ENCODE data around the gene SBF2. TPM values are rescaled to one million over a fixed set of nuclear protein-coding genes. Genes with fewer than 3 reads are reported as not detected.

SBF2 gene
- total and polyA plus RNA-seq, 2 of the 13 experiments (the other 11 are each of a cell fraction or from before 2014, with no cell fraction given): 24.0 to 45.8 TPM

DNA sequence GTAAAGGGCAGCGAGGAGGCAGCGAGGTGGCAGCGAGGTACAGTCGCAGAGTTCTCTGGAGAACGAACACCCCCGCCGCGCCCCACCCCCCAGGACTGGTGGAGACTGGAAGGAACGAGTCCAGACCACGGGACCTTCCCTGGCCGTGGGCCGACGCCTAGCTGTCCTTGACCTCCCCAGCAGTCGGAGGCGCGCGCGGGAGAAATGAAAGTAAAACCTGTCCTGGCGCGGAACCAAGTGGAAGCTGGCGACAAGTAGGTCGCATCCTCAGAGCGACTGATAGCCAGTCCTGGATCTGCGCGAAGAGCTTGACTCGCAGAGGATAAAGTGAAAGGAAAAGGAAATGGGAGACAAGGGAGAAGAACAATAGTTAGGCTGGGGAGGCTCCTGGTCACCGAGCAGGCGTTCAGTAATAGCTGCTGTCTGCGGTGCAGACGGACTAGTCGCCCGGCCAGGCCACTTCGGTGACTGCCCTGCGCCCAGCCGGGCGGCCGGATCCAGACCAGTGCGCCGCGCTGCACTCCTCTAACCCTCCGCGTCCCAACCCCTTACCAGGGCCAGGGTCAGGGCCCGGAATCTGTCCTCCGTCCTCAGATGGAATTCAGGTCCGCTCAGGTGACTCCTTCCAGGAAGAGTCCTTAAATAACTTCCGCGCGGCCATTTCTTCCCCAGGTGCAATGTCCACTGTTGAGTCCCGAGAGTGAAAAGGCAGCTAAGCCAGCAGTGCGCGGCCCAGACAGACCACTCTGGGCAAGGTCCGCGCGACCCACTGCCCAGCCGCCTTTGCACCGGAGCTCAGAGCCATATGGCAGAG lies 8.9 kb upstream of the SBF2 start (continued):
- TF ChIP-seq ZNF775 (CRISPR knock-in tag; IDR thresholded peaks at IDR 0.05; ENCODE audit: borderline replicate concordance) (no peak), PCBP1 (IDR thresholded peaks at IDR 0.05; ENCODE audit: borderline replicate concordance, low read depth, low read length) (no peak), LCORL (IDR thresholded peaks at IDR 0.05) (no peak), LCORL (CRISPR knock-in tag; IDR thresholded peaks at IDR 0.05) (peak; percentile 22; the same call in 1 of the 2 replicates), ELF4 (CRISPR knock-in tag; IDR thresholded peaks at IDR 0.05; ENCODE audit: borderline replicate concordance) (peak; percentile 43; the same call in 1 of the 2 replicates), RELA (CRISPR knock-in tag; IDR thresholded peaks at IDR 0.05) (no peak), NCOA2 (CRISPR knock-in tag; IDR thresholded peaks at IDR 0.05) (no peak), SP140L (CRISPR knock-in tag; IDR thresholded peaks at IDR 0.05; ENCODE audit: borderline replicate concordance) (peak; percentile 51; the same call in 1 of the 2 replicates), KLF15 (CRISPR knock-in tag; IDR thresholded peaks at IDR 0.05; ENCODE audit: borderline replicate concordance) (no peak), EED (CRISPR knock-in tag; IDR thresholded peaks at IDR 0.05) (0 out of 2 replicates have a peak, but pooled peaks have one; percentile 52), ATF7 (IDR thresholded peaks at IDR 0.05) (no peak), ATF7 (CRISPR knock-in tag; IDR thresholded peaks at IDR 0.05) (no peak), SATB2 (CRISPR knock-in tag; IDR thresholded peaks at IDR 0.05) (peak; percentile 92; the same call in 1 of the 2 replicates), HNF4A (CRISPR knock-in tag; IDR thresholded peaks at IDR 0.05) (peak; percentile 77), GZF1 (CRISPR knock-in tag; IDR thresholded peaks at IDR 0.05) (no peak)
- TF ChIP-seq, protein P1, sequence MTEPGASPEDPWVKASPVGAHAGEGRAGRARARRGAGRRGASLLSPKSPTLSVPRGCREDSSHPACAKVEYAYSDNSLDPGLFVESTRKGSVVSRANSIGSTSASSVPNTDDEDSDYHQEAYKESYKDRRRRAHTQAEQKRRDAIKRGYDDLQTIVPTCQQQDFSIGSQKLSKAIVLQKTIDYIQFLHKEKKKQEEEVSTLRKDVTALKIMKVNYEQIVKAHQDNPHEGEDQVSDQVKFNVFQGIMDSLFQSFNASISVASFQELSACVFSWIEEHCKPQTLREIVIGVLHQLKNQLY (CRISPR knock-in tag; IDR thresholded peaks at IDR 0.05): 0 out of 2 replicates have a peak, but pooled peaks have one; percentile 28
- TF ChIP-seq, protein P2, sequence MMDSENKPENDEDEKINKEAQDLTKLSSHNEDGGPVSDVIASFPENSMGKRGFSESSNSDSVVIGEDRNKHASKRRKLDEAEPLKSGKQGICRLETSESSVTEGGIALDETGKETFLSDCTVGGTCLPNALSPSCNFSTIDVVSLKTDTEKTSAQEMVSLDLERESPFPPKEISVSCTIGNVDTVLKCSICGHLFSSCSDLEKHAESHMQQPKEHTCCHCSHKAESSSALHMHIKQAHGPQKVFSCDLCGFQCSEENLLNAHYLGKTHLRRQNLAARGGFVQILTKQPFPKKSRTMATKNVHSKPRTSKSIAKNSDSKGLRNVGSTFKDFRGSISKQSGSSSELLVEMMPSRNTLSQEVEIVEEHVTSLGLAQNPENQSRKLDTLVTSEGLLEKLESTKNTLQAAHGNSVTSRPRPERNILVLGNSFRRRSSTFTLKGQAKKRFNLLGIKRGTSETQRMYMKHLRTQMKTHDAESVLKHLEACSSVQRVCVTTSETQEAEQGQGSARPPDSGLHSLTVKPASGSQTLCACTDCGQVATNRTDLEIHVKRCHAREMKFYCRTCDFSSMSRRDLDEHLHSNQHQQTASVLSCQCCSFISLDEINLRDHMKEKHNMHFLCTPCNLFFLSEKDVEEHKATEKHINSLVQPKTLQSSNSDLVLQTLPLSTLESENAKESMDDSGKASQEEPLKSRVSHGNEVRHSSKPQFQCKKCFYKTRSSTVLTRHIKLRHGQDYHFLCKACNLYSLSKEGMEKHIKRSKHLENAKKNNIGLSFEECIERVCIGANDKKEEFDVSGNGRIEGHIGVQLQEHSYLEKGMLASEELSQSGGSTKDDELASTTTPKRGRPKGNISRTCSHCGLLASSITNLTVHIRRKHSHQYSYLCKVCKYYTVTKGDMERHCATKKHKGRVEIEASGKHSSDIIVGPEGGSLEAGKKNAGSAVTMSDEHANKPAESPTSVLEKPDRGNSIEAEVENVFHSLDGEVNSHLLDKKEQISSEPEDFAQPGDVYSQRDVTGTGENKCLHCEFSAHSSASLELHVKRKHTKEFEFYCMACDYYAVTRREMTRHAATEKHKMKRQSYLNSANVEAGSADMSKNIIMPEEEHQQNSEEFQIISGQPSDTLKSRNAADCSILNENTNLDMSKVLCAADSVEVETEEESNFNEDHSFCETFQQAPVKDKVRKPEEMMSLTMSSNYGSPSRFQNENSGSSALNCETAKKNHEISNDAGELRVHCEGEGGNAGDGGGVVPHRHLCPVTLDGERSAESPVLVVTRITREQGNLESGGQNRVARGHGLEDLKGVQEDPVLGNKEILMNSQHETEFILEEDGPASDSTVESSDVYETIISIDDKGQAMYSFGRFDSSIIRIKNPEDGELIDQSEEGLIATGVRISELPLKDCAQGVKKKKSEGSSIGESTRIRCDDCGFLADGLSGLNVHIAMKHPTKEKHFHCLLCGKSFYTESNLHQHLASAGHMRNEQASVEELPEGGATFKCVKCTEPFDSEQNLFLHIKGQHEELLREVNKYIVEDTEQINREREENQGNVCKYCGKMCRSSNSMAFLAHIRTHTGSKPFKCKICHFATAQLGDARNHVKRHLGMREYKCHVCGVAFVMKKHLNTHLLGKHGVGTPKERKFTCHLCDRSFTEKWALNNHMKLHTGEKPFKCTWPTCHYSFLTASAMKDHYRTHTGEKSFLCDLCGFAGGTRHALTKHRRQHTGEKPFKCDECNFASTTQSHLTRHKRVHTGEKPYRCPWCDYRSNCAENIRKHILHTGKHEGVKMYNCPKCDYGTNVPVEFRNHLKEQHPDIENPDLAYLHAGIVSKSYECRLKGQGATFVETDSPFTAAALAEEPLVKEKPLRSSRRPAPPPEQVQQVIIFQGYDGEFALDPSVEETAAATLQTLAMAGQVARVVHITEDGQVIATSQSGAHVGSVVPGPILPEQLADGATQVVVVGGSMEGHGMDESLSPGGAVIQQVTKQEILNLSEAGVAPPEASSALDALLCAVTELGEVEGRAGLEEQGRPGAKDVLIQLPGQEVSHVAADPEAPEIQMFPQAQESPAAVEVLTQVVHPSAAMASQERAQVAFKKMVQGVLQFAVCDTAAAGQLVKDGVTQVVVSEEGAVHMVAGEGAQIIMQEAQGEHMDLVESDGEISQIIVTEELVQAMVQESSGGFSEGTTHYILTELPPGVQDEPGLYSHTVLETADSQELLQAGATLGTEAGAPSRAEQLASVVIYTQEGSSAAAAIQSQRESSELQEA (CRISPR knock-in tag; IDR thresholded peaks at IDR 0.05; ENCODE audit: not compliant biosample characterization): no peak
- TF ChIP-seq, protein P3, sequence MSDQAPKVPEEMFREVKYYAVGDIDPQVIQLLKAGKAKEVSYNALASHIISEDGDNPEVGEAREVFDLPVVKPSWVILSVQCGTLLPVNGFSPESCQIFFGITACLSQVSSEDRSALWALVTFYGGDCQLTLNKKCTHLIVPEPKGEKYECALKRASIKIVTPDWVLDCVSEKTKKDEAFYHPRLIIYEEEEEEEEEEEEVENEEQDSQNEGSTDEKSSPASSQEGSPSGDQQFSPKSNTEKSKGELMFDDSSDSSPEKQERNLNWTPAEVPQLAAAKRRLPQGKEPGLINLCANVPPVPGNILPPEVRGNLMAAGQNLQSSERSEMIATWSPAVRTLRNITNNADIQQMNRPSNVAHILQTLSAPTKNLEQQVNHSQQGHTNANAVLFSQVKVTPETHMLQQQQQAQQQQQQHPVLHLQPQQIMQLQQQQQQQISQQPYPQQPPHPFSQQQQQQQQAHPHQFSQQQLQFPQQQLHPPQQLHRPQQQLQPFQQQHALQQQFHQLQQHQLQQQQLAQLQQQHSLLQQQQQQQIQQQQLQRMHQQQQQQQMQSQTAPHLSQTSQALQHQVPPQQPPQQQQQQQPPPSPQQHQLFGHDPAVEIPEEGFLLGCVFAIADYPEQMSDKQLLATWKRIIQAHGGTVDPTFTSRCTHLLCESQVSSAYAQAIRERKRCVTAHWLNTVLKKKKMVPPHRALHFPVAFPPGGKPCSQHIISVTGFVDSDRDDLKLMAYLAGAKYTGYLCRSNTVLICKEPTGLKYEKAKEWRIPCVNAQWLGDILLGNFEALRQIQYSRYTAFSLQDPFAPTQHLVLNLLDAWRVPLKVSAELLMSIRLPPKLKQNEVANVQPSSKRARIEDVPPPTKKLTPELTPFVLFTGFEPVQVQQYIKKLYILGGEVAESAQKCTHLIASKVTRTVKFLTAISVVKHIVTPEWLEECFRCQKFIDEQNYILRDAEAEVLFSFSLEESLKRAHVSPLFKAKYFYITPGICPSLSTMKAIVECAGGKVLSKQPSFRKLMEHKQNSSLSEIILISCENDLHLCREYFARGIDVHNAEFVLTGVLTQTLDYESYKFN (CRISPR knock-in tag; conservative IDR thresholded peaks at IDR 0.05): peak; percentile 23; the same call in 1 of the 2 replicates
